Vagina (tissue), 2 donors: Measurements from ENCODE around the gene ARHGAP24. TPM values are rescaled to one million over a fixed set of nuclear protein-coding genes. Genes with fewer than 3 reads are reported as not detected.

Source experiments
- DNase-seq, 2 donors: peaks; one replicate each; pipeline ENCODE4 v3.0.0-alpha.2; 2017; ENCODE audit errors: extremely low spot score in 2 of 2
- H3K27ac ChIP-seq: fragments of 200-600 bp; sonication (generic); one replicate; pipeline ENCODE4 v1.5.1; 2019
- H3K27me3 ChIP-seq: fragments of 200-600 bp; sonication (generic); one replicate; pipeline ENCODE4 v1.5.1; 2019
- H3K36me3 ChIP-seq, 2 donors: fragments of 200-600 bp; sonication (generic); one replicate each; pipeline ENCODE4 v1.5.1; 2017 to 2019
- H3K4me1 ChIP-seq: fragments of 200-600 bp; sonication (generic); one replicate; pipeline ENCODE4 v1.5.1; 2019
- H3K4me3 ChIP-seq, 2 donors: fragments of 200-600 bp; sonication (generic); 1 replicate in 1 of 2; 2 replicates in 1 of 2; pipeline ENCODE4 v1.5.1; 2016 to 2019
- H3K9me3 ChIP-seq: fragments of 200-600 bp; sonication (generic); one replicate; pipeline ENCODE4 v1.5.1; 2019
- POLR2A ChIP-seq, 2 donors: fragments of 450-650 bp; IDR thresholded peaks; one replicate each; pipeline ENCODE4 v1.6.1; 2017; ENCODE audit warnings: antibody characterized with exemption in 2 of 2, mild to moderate bottlenecking in 2 of 2, moderate library complexity in 2 of 2
- POLR2AphosphoS5 ChIP-seq, 2 donors: sonication (generic); formaldehyde crosslinking; IDR thresholded peaks; one replicate each; pipeline ENCODE4 v1.9.0; 2017; ENCODE audit warnings: antibody characterized with exemption in 2 of 2, mild to moderate bottlenecking in 2 of 2, low read depth in 1 of 2; ENCODE audit not compliant: insufficient read depth in 1 of 2
- intact Hi-C: fragments of 100-400 bp; cut with DNase I; formaldehyde crosslinking; loops from one replicate; pipeline ENCODE4 v1.15.1; 2023
- total RNA-seq: library from RNA; depleted of rRNA; stranded (reverse); fragments of >200 nt; gene quantifications from one replicate; pipeline ENCODE4 v1.2.3, GENCODE V29; 2016
- TF ChIP-seq, protein P1 (sequence below), 3 experiments: fragments of 450-650 bp in 2 of 3; fragments of 200-600 bp in 1 of 3; sonication (generic) in 1 of 3; IDR thresholded peaks; one replicate each; pipeline ENCODE4 v1.5.1; 2017 to 2019; ENCODE audit warnings: antibody characterized with exemption in 3 of 3, mild to moderate bottlenecking in 2 of 3, moderate library complexity in 2 of 3

The ARHGAP24 gene
- 40.0 TPM for total RNA-seq

GRCh38 chr4:85474818-85475630 is at the start of gene ARHGAP24:
ARHGAP24 (plus strand) TSS chr4:85475150.
- peak in 1 of 2 donors; percentile 91 for DNase-seq
- H3K36me3 ChIP-seq, result no peaks in the 10 kb centered on the region
- intact Hi-C loops, result no loop called here
- TF ChIP-seq, protein P1, sequence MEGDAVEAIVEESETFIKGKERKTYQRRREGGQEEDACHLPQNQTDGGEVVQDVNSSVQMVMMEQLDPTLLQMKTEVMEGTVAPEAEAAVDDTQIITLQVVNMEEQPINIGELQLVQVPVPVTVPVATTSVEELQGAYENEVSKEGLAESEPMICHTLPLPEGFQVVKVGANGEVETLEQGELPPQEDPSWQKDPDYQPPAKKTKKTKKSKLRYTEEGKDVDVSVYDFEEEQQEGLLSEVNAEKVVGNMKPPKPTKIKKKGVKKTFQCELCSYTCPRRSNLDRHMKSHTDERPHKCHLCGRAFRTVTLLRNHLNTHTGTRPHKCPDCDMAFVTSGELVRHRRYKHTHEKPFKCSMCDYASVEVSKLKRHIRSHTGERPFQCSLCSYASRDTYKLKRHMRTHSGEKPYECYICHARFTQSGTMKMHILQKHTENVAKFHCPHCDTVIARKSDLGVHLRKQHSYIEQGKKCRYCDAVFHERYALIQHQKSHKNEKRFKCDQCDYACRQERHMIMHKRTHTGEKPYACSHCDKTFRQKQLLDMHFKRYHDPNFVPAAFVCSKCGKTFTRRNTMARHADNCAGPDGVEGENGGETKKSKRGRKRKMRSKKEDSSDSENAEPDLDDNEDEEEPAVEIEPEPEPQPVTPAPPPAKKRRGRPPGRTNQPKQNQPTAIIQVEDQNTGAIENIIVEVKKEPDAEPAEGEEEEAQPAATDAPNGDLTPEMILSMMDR (IDR thresholded peaks at IDR 0.05), result no peak
- peak; percentile 58 to 75 for TF ChIP-seq POLR2AphosphoS5 (IDR thresholded peaks at IDR 0.05; ENCODE audit: insufficient read depth in 1 of 2, low read depth in 1 of 2)
- H3K27ac ChIP-seq, result peak within 1 kb of the TSS; percentile 60
- H3K4me3 ChIP-seq, result peak within 1 kb of the TSS; percentile 59 to 60
- H3K27me3 ChIP-seq, result no peaks in the 10 kb centered on the region
- no peaks in the 10 kb centered on the region for H3K9me3 ChIP-seq
- no peaks in the 10 kb centered on the region for H3K4me1 ChIP-seq

DNA sequence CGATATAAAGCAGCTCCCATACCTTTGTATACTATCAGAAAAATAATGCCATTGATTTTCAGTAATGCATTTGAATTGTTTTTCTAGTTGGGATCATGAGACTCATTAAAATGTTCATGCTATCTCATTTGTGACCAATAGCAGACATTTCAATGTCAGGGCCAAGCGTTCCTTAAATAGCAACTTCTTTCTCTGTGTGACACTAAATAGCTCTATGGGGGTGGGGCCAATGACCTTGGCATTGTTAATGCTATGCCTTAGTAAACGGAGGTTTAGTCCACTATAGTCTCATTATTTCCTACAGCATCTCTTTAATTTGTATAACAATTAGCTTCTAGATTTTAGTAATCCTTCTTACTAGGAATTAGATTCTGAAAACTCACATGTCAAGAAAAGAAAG is 48.6 kb upstream of the ARHGAP24 start:
- Histone ChIP-seq H3K9me3 (no peaks in the 10 kb centered on the region), H3K36me3 (no peaks in the 10 kb centered on the region), H3K4me1 (no peaks in the 10 kb centered on the region), H3K4me3 (no peak overlapping the region), H3K27ac (no peak overlapping the region), H3K27me3 (no peaks in the 10 kb centered on the region)
- DNase-seq, result no peak
- intact Hi-C loops, result no loop called here
- no peak for TF ChIP-seq POLR2A (IDR thresholded peaks at IDR 0.05)
- TF ChIP-seq, protein P1 (IDR thresholded peaks at IDR 0.05), result no peak

DNA sequence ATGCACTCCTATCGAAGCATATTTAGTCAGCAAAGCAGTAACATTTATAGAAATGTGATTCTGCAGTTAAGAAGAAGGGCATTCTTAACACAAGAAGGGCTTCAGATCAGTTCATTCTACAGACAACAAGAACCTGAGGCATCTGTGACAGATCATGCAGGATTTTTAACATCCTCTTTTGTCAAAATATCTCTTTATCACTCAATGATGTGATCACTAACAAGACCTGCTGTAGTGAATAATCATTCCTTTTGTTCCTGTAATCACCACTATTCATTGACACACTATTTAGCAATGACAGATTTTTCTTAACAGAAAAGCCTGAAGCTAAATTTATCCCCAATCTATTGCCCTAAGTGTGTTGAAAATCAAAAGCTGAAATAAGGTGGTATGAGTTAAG is 47.8 kb upstream of the ARHGAP24 start:
- H3K4me1 ChIP-seq, result no peaks in the 10 kb centered on the region
- no peaks in the 10 kb centered on the region for H3K27me3 ChIP-seq
- DNase-seq, result no peak
- H3K27ac ChIP-seq, result no peak overlapping the region
- TF ChIP-seq, protein P1 (IDR thresholded peaks at IDR 0.05), result no peak
- TF ChIP-seq POLR2AphosphoS5 (IDR thresholded peaks at IDR 0.05; ENCODE audit: insufficient read depth in 1 of 2, low read depth in 1 of 2) (no peak), POLR2A (IDR thresholded peaks at IDR 0.05) (no peak)
- no peak overlapping the region for H3K4me3 ChIP-seq
- intact Hi-C loops, result no loop called here
- no peaks in the 10 kb centered on the region for H3K9me3 ChIP-seq
- H3K36me3 ChIP-seq, result no peaks in the 10 kb centered on the region

DNA sequence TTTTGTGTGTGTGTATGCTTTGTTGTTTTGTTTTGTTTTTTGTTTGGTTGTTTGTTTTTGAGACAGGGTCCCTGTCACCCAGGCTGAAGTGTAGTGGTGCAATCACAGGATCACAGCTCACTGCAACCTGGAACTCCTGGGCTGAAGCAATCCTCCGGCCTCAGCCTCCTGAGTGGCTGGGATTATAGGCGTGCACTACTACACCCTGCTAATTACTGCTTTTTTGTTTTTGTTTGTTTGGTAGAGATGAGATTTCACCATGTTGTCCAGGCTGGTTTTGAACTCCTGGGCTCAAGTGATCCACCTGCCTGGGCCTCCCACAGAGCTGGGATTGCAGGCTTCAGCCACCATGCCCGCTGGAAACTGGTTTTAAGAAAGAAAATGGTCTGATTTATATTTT is 44.7 kb upstream of the ARHGAP24 start:
- Histone ChIP-seq H3K4me3 (no peak overlapping the region), H3K27me3 (no peaks in the 10 kb centered on the region), H3K9me3 (no peaks in the 10 kb centered on the region), H3K27ac (no peak overlapping the region), H3K36me3 (no peaks in the 10 kb centered on the region), H3K4me1 (no peaks in the 10 kb centered on the region)
- DNase-seq, result no peak
- no peak for TF ChIP-seq POLR2AphosphoS5 (IDR thresholded peaks at IDR 0.05; ENCODE audit: insufficient read depth in 1 of 2, low read depth in 1 of 2)
- no peak for TF ChIP-seq POLR2A (IDR thresholded peaks at IDR 0.05)
- TF ChIP-seq, protein P1 (IDR thresholded peaks at IDR 0.05), result no peak
- intact Hi-C loops, result no loop called here

DNA sequence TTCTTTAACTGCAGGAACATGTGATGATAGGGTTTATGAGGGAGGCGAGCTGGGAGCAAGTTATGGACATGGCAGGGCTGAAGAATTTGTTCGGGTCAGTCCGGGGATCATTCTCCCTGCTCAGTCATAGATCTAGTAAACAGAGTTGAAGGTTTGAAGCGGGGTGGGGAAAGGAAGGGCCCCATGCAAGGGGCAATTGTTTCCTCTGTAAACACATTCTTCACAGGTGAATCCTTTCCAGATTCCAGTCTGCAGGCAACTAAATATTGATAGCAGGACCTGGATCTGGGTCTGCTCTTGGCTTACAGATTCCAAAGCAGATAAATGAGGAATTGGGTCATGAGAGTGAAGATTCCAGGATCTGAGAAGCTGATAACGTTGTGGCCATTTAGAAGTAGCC is 44.3 kb upstream of the ARHGAP24 start:
- TF ChIP-seq, protein P1 (IDR thresholded peaks at IDR 0.05), result no peak
- TF ChIP-seq POLR2A (IDR thresholded peaks at IDR 0.05) (no peak), POLR2AphosphoS5 (IDR thresholded peaks at IDR 0.05; ENCODE audit: insufficient read depth in 1 of 2, low read depth in 1 of 2) (no peak)
- Histone ChIP-seq H3K9me3 (no peaks in the 10 kb centered on the region), H3K4me1 (no peaks in the 10 kb centered on the region), H3K4me3 (no peak overlapping the region), H3K27me3 (no peaks in the 10 kb centered on the region), H3K36me3 (no peaks in the 10 kb centered on the region), H3K27ac (no peak overlapping the region)
- no peak for DNase-seq
- intact Hi-C loops, result no loop called here
